GM21786 (cell line): ENCODE results near the gene RRAS2.
"Not testable (repeated sequence)": the region's sequence is repeated elsewhere in the genome, so short reads cannot be mapped to it uniquely, and the experiment has no call there.

ENCODE experiments used
- ATAC-seq: cut with Tn5 transposase; IDR thresholded peaks from one replicate; pipeline ENCODE4 v1.9.1; 2021; ENCODE audit not compliant: unreplicated experiment

The RRAS2 gene

GRCh38 chr11:14308897-14309387 lies 50.0 kb downstream of the RRAS2 start:
- peak; percentile 44 for ATAC-seq

- peak; percentile 39 for ATAC-seq
Observed at GRCh38 chr11:14308114-14308896, 50.7 kb downstream of the RRAS2 start.

GRCh38 chr11:14306481-14306880 lies 52.5 kb downstream of the RRAS2 start:
- no peak for ATAC-seq

DNA sequence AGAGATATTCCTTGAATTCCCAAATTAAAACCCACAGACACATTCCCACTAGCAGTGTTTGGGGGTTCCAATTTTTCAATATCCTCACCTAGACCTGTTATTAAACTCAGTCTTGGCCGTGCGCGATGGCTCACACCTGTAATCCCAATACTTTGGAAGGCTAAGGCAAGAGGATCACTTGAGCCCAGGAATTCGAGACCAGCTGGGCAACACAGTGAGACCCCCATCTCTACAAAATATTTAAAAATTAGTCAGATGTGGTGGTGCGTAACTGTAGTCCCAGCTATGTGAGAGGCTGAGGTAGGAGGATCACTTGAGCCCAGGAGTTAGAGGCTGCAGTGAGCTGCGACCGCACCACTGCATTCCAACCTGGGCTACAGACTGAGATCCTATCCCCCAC lies 53.3 kb downstream of the RRAS2 start:
- no peak for ATAC-seq

GRCh38 chr11:14304601-14305000 lies 54.4 kb downstream of the RRAS2 start:
- ATAC-seq, result no peak

DNA sequence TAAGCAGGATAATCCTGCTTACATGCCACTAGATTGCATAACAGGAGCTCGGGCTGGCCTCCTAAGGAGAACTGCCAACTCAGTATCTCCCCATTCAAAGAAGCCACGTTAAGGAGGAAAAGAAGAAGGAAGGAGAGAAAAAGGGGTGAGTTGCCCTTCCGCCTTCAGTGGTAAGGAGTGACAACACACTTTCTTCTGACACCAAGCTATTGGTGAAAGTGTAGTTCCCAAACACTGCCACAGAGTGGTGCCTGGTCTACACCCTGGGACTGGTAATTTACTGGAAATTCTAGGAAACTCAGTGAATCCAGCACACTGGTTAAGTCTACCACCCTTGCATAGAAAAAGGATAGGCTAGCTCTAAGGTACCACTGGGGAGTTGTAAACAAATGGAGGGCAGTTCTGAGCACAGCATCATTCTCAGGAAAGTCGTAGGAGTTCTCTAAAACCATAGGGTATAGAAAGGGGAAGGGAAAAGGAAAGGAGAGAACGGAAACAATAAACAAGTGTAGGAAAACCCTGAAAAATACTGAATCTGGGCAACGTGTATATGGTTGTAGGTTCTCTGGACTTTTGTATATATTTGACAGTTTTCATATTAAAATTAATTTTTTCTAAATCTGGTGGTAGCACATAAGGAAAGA lies 58.2 kb downstream of the RRAS2 start:
- ATAC-seq, result peak; percentile 61

DNA sequence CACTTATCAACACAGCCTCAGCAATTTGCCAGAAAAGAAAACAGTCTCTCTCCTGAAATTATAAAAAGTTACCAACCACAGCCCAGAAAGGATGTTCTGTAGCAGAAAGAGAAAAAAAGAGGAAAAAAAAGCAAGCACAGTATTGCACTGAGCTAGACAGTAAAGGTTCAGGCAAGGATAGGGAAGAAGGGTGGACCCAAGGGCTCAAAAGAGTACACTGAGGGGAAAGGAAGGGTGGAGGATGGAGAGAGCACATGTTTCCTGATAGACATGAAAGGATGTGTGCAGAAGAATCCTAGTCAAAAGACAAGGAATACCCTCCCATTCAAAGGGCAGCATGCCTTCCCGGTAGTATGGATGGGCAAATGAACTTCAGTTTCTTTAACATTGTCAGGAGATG lies 59.1 kb downstream of the RRAS2 start:
- no peak for ATAC-seq

GRCh38 chr11:14290422-14290821 lies 68.6 kb downstream of the RRAS2 start:
- no peak for ATAC-seq

DNA sequence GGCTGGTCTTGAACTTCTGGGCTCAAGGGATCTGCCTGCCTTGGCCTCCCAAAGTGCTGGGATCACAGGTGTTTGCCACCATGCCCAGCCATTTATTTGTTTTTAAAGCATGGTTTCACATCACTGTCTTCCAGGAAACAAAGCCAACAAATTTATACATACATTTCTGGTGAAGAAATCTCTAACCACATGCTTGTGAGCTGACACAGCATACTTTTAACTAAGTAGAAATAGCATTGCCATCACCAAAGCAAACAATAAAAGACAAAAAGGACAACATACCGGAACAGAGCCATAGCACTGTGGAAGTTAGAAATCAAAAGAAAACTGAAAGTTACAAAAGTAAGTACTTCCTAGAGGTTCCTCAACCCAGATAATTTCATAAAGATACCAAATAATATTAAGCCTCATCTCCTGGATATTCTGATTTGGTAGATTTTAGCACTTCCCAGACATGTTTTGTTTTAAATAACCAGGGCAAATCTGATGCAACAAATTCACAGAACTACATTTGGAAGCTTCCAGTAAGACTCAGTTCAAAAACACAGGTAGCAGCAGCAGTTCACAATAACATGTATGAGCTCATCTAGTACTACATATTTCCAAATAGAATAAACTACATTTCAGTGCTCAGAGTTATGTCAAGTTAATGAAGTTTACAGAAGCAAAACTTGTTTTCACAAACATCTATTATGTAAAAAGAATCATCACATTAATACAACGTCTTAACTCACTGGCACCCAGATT lies 70.6 kb downstream of the RRAS2 start:
- ATAC-seq, result no peak

- not testable (repeated sequence) for ATAC-seq
Observed at GRCh38 chr11:14278869-14279268, 80.1 kb downstream of the RRAS2 start.

GRCh38 chr11:14275076-14275475 lies 83.9 kb downstream of the RRAS2 start:
- no peak for ATAC-seq

- ATAC-seq, result no peak
Observed at GRCh38 chr11:14273895-14274294, 85.1 kb downstream of the RRAS2 start.

- peak; percentile 64 for ATAC-seq
Observed at GRCh38 chr11:14270690-14271542, 88.1 kb downstream of the RRAS2 start.

DNA sequence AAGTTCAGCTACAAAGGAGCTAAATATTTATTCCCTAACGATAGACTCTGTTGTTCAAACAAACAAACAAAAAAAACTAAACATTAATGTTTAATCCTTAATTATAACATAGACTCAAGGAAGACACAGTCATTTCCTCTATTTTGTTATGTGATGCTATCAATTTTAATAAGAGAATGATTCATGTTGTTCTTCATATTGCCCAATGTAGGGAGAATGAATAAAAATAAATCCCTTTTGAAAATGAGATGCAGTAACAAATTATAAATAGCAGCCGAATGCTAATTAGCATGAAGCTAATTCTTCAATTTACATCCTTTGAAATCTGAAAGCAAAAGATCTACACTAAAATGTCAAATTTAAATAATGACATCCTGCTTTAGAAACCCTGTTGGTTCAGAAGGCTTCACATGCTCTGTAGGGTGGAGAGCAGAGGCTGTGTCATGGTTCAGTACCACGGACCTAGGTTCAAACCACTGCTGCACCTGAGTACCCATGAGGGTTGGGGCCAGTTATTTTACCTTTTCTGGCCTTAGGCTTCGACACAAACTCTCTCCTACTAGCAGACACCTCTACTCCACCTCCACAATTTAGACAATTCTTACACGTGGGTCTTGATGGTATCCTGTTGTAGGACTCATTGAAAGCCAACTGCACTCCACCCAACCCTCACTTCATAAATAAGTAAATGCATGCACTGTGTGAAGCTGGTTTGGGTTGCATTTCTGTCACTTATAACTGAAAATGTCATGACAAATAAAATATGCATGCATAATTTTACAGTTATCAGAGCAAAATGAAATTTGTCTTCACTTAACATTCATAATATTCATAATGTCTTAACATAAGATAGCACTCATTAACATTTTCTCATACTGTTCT lies 89.0 kb downstream of the RRAS2 start:
- ATAC-seq, result no peak

- ATAC-seq, result no peak
Observed at GRCh38 chr11:14267861-14268635, 90.9 kb downstream of the RRAS2 start.

GRCh38 chr11:14266622-14267021 lies 92.4 kb downstream of the RRAS2 start:
- no peak for ATAC-seq

- ATAC-seq, result no peak
Observed at GRCh38 chr11:14264966-14265365, 94.0 kb downstream of the RRAS2 start.

GRCh38 chr11:14262271-14262846 lies 96.6 kb downstream of the RRAS2 start:
- ATAC-seq, result no peak

DNA sequence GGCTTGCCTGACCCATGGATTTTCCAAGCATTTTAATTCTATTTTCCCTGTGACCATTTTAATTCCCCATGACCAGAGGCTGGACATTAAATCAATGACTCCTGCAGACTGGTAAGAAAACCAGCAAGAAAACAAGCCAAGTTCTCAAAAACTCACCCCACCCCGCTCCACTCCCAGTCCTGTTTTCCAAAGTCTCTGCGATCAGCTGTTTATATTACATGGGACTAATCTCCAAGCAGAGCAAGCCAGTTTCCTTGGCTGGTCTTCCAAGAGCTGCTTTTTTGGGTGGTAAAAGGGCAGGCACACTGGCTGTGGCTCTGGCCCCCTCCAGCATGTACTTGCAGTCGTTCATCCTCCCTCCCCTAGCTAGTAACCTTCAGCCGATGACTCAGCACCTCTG lies 97.9 kb downstream of the RRAS2 start:
- ATAC-seq, result no peak
